ENCODE results near the gene CFC1B.
"Not testable (repeated sequence)": the region's sequence is repeated elsewhere in the genome, so short reads cannot be mapped to it uniquely, and the experiment has no call there.

CFC1B gene

GRCh38 chr2:130571929-130572328 lies 50.9 kb downstream of the CFC1B start:
- DNase-seq, result not testable (repeated sequence)

GRCh38 chr2:130574230-130574629 lies 53.2 kb downstream of the CFC1B start:
- not testable (repeated sequence) for DNase-seq

- not testable (repeated sequence) for DNase-seq
Observed at GRCh38 chr2:130576209-130576784, 55.3 kb downstream of the CFC1B start.

- DNase-seq, result not testable (repeated sequence)
Observed at GRCh38 chr2:130577559-130577958, 56.5 kb downstream of the CFC1B start.

Data from NCI-H1048 (cell line).